ENCODE results near the gene SCARB1. TPM values are rescaled to one million over a fixed set of nuclear protein-coding genes. Genes with fewer than 3 reads are reported as not detected.

SCARB1 gene
- total RNA-seq, 1 donor from 2014 or later: 21.5 TPM

- TF ChIP-seq CTCF (IDR thresholded peaks at IDR 0.05; ENCODE audit: unreplicated experiment): peak; percentile 32
- Mint-ChIP-seq H3K4me3 (ENCODE audit: low read depth) (no peak overlapping the region), H3K4me1 (ENCODE audit: low read depth) (peaks cover 24% of the 10 kb centered on the region), H3K9me3 (ENCODE audit: low read depth) (no peaks in the 10 kb centered on the region), H3K27me3 (peaks cover 4% of the 10 kb centered on the region), H3K36me3 (ENCODE audit: insufficient read depth) (no peaks in the 10 kb centered on the region), H3K27ac (peak overlapping the region; percentile 23)
- DNase-seq (ENCODE audit: low spot score, unreplicated experiment): no peak
Measured at GRCh38 chr12:124734224-124734788, 129.4 kb downstream of the SCARB1 start.

GRCh38 chr12:124733086-124733485, 130.6 kb downstream of the SCARB1 start:
- H3K27me3 Mint-ChIP-seq: peaks cover 4% of the 10 kb centered on the region
- H3K36me3 Mint-ChIP-seq (ENCODE audit: insufficient read depth): no peaks in the 10 kb centered on the region
- no peaks in the 10 kb centered on the region for H3K9me3 Mint-ChIP-seq (ENCODE audit: low read depth)
- no peak for TF ChIP-seq CTCF (IDR thresholded peaks at IDR 0.05; ENCODE audit: unreplicated experiment)
- H3K4me1 Mint-ChIP-seq (ENCODE audit: low read depth): peaks cover 23% of the 10 kb centered on the region
- DNase-seq (ENCODE audit: low spot score, unreplicated experiment): no peak
- no peak overlapping the region for H3K4me3 Mint-ChIP-seq (ENCODE audit: low read depth)
- no peak overlapping the region for H3K27ac Mint-ChIP-seq

- Mint-ChIP-seq H3K36me3 (ENCODE audit: insufficient read depth) (no peaks in the 10 kb centered on the region), H3K4me3 (ENCODE audit: low read depth) (no peak overlapping the region), H3K27ac (no peak overlapping the region), H3K27me3 (peaks cover 4% of the 10 kb centered on the region), H3K4me1 (ENCODE audit: low read depth) (peaks cover 23% of the 10 kb centered on the region), H3K9me3 (ENCODE audit: low read depth) (no peaks in the 10 kb centered on the region)
- no peak for DNase-seq (ENCODE audit: low spot score, unreplicated experiment)
- no peak for TF ChIP-seq CTCF (IDR thresholded peaks at IDR 0.05; ENCODE audit: unreplicated experiment)
Measured at GRCh38 chr12:124732275-124733075, 131.2 kb downstream of the SCARB1 start.

GRCh38 chr12:124731869-124732268, 131.8 kb downstream of the SCARB1 start:
- Mint-ChIP-seq H3K4me1 (ENCODE audit: low read depth) (peaks cover 27% of the 10 kb centered on the region), H3K27ac (no peak overlapping the region)

More at GRCh38 chr12:124731869-124732268, 131.8 kb downstream of the SCARB1 start:
- TF ChIP-seq CTCF (IDR thresholded peaks at IDR 0.05; ENCODE audit: unreplicated experiment): no peak
- Mint-ChIP-seq H3K27me3 (peaks cover 4% of the 10 kb centered on the region), H3K36me3 (ENCODE audit: insufficient read depth) (no peaks in the 10 kb centered on the region), H3K9me3 (ENCODE audit: low read depth) (no peaks in the 10 kb centered on the region), H3K4me3 (ENCODE audit: low read depth) (no peak overlapping the region)
- no peak for DNase-seq (ENCODE audit: low spot score, unreplicated experiment)

Data from progenitor cell of endocrine pancreas (in vitro differentiated cells).